Suppressor macrophage treated with lipopolysaccharide for 1 hour (primary cell): ENCODE data around the gene MBNL1.
"Not testable (repeated sequence)": the region's sequence is repeated elsewhere in the genome, so short reads cannot be mapped to it uniquely, and the experiment has no call there.

Experiments used
- DNase-seq, 3 donors: peaks; one replicate each; pipeline ENCODE4 v3.0.0-alpha.2; 2020 to 2022

Gene MBNL1

GRCh38 chr3:152319831-152320617 lies 51.3 kb downstream of the MBNL1 start:
- DNase-seq = no peak

- no peak for DNase-seq
Measured at GRCh38 chr3:152321200-152321954, 52.6 kb downstream of the MBNL1 start.

GRCh38 chr3:152321955-152322377 lies 53.2 kb downstream of the MBNL1 start:
- DNase-seq = no peak

GRCh38 chr3:152322756-152323155 lies 54.0 kb downstream of the MBNL1 start:
- DNase-seq = peak in 1 of 3 donors; percentile 59

GRCh38 chr3:152323834-152324233 lies 55.1 kb downstream of the MBNL1 start:
- peak in 2 of 3 donors; percentile 32 to 64 for DNase-seq

GRCh38 chr3:152325136-152325535 lies 56.4 kb downstream of the MBNL1 start:
- no peak for DNase-seq

- DNase-seq = no peak
Measured at GRCh38 chr3:152327203-152327602, 58.5 kb downstream of the MBNL1 start.

- DNase-seq = peak; percentile 48 to 80 (median 72)
Measured at GRCh38 chr3:152328841-152329240, 60.1 kb downstream of the MBNL1 start.

GRCh38 chr3:152330559-152330958 lies 61.8 kb downstream of the MBNL1 start:
- DNase-seq = no peak

- DNase-seq = peak; percentile 46 to 89 (median 84)
Measured at GRCh38 chr3:152331018-152331541, 62.4 kb downstream of the MBNL1 start.

- DNase-seq = no peak
Measured at GRCh38 chr3:152331998-152332397, 63.3 kb downstream of the MBNL1 start.

- no peak for DNase-seq
Measured at GRCh38 chr3:152333928-152334327, 65.2 kb downstream of the MBNL1 start.

- no peak for DNase-seq
Measured at GRCh38 chr3:152334761-152335160, 66.0 kb downstream of the MBNL1 start.

- DNase-seq = no peak
Measured at GRCh38 chr3:152335273-152335672, 66.5 kb downstream of the MBNL1 start.

GRCh38 chr3:152337337-152337736 lies 68.6 kb downstream of the MBNL1 start:
- not testable (repeated sequence) for DNase-seq

- no peak for DNase-seq
Measured at GRCh38 chr3:152338159-152338720, 69.5 kb downstream of the MBNL1 start.

- DNase-seq = no peak
Measured at GRCh38 chr3:152339881-152340505, 71.3 kb downstream of the MBNL1 start.

- DNase-seq = no peak
Measured at GRCh38 chr3:152345233-152345632, 76.5 kb downstream of the MBNL1 start.

- DNase-seq = no peak
Measured at GRCh38 chr3:152346058-152346457, 77.3 kb downstream of the MBNL1 start.

GRCh38 chr3:152346740-152347139 lies 78.0 kb downstream of the MBNL1 start:
- peak in 1 of 3 donors; percentile 24 for DNase-seq

GRCh38 chr3:152348436-152349177 lies 79.9 kb downstream of the MBNL1 start:
- DNase-seq = no peak

- peak; percentile 38 to 86 (median 81) for DNase-seq
Measured at GRCh38 chr3:152349392-152349791, 80.7 kb downstream of the MBNL1 start.
